Osteoblast (primary cell): Measurements from ENCODE around the gene PRSS23. TPM values are rescaled to one million over a fixed set of nuclear protein-coding genes. Genes with fewer than 3 reads are reported as not detected.

Source experiments
- DNase-seq: peaks from one replicate; pipeline ENCODE4 v3.0.0; 2011; ENCODE audit warnings: low spot score, mixed read lengths; ENCODE audit not compliant: insufficient read length; ENCODE audit errors: missing footprints
- H2AFZ ChIP-seq: 2 replicates; pipeline ENCODE4 v1.6.0; 2011; ENCODE audit warnings: mild to moderate bottlenecking, low read length
- H3K27ac ChIP-seq: 2 replicates; pipeline ENCODE4 v1.5.1; 2011; ENCODE audit warnings: mild to moderate bottlenecking, low read depth, low read length, moderate library complexity
- H3K27me3 ChIP-seq: 2 replicates; pipeline ENCODE4 v1.6.0; 2012; ENCODE audit warnings: mild to moderate bottlenecking, control low read depth, inconsistent platforms, low read length, moderate library complexity; ENCODE audit not compliant: insufficient read depth
- H3K36me3 ChIP-seq: 2 replicates; pipeline ENCODE4 v1.5.1; 2011; ENCODE audit warnings: mild to moderate bottlenecking, low read length, control low read depth, moderate library complexity; ENCODE audit not compliant: insufficient read depth
- H3K4me1 ChIP-seq: 2 replicates; pipeline ENCODE4 v1.5.1; 2011; ENCODE audit warnings: mild to moderate bottlenecking, low read length, control low read depth, moderate library complexity; ENCODE audit not compliant: insufficient read depth
- H3K4me2 ChIP-seq: 2 replicates; pipeline ENCODE4 v1.6.0; 2011; ENCODE audit warnings: mild to moderate bottlenecking, low read length; ENCODE audit not compliant: insufficient read depth
- H3K4me3 ChIP-seq: fragments of 200-600 bp; sonication (generic); 3 replicates; pipeline ENCODE4 v1.5.1; 2012; ENCODE audit warnings: mild to moderate bottlenecking, low read length, inconsistent platforms; ENCODE audit not compliant: insufficient read depth
- H3K79me2 ChIP-seq: 2 replicates; pipeline ENCODE4 v1.6.0; 2012; ENCODE audit warnings: mild to moderate bottlenecking, low read length, control low read depth, inconsistent platforms; ENCODE audit not compliant: insufficient read depth
- H3K9me3 ChIP-seq: 2 replicates; pipeline ENCODE4 v1.5.1; 2011; ENCODE audit warnings: low read depth, low read length, control low read depth
- H4K20me1 ChIP-seq: 2 replicates; pipeline ENCODE4 v1.6.0; 2012; ENCODE audit warnings: mild to moderate bottlenecking, low read length, control low read depth; ENCODE audit not compliant: insufficient read depth
- total RNA-seq: library from RNA; depleted of rRNA; stranded (reverse); fragments of >200 nt; gene quantifications from 2 replicates; pipeline ENCODE4 v1.2.3, GENCODE V29; 2012
- TF ChIP-seq, protein P1 (sequence below): IDR thresholded peaks from 2 replicates; pipeline ENCODE4 v1.5.1; 2011; ENCODE audit warnings: mild to moderate bottlenecking, low read depth, low read length, moderate library complexity; ENCODE audit errors: extremely low read depth

Gene PRSS23
- total RNA-seq, 1 donor = 826 TPM

DNA sequence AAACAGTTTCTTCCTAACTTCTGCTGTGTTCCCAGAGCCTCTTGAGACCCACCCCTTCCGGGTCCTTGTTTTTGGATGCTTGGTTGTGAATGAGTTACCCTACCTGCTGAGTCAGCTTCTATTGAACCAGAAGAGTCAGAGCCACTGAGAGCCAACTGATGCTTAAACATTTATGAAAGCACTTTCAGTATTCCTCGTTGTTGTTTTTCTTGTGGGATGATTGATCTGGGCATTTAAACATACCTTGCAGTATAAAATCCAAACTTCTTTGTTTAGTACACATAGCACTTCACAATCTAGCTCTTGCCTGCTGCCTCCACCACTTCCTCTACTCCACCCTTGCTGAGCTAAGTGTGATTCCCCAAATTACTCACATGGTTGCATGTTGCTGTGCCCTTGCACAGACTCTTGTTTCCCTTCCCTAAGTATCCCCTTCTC, 5.5 kb downstream of the PRSS23 start:
- Histone ChIP-seq H3K4me2 (peak overlapping the region; percentile 92), H3K27ac (peak overlapping the region; percentile 82), H3K27me3 (no peaks in the 10 kb centered on the region), H2AFZ (no peak overlapping the region), H3K4me3 (no peak overlapping the region), H3K4me1 (peaks cover 50% of the 10 kb centered on the region), H4K20me1 (peaks cover 27% of the 10 kb centered on the region), H3K9me3 (no peaks in the 10 kb centered on the region), H3K36me3 (peaks cover 22% of the 10 kb centered on the region), H3K79me2 (peaks cover 86% of the 10 kb centered on the region)
- TF ChIP-seq, protein P1, sequence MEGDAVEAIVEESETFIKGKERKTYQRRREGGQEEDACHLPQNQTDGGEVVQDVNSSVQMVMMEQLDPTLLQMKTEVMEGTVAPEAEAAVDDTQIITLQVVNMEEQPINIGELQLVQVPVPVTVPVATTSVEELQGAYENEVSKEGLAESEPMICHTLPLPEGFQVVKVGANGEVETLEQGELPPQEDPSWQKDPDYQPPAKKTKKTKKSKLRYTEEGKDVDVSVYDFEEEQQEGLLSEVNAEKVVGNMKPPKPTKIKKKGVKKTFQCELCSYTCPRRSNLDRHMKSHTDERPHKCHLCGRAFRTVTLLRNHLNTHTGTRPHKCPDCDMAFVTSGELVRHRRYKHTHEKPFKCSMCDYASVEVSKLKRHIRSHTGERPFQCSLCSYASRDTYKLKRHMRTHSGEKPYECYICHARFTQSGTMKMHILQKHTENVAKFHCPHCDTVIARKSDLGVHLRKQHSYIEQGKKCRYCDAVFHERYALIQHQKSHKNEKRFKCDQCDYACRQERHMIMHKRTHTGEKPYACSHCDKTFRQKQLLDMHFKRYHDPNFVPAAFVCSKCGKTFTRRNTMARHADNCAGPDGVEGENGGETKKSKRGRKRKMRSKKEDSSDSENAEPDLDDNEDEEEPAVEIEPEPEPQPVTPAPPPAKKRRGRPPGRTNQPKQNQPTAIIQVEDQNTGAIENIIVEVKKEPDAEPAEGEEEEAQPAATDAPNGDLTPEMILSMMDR = no peak
- DNase-seq = no peak

DNA sequence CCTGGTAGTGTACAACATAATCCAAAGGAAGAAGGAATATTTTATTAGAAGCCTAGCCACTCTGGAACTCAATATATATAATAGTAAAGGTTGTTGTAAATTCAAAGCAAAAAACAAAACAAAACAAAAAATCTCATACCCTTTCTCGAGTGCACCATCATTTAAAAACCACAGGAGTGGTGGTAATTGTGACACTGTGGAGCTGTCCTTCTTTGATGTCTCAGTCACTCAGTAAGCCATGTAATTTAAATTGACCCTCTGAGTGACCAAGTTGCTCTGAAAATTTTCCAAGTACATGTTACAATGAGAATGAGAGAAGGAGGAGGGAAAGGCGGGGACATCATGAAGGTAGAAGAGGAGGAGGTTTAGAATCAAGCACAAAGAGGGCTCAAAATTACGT, 6.6 kb downstream of the PRSS23 start:
- no peaks in the 10 kb centered on the region for H3K9me3 ChIP-seq
- peaks cover 83% of the 10 kb centered on the region for H3K79me2 ChIP-seq
- H3K27me3 ChIP-seq = no peaks in the 10 kb centered on the region
- peaks cover 25% of the 10 kb centered on the region for H4K20me1 ChIP-seq
- no peak for DNase-seq
- no peak overlapping the region for H3K27ac ChIP-seq
- no peak overlapping the region for H3K4me2 ChIP-seq
- no peak overlapping the region for H2AFZ ChIP-seq
- TF ChIP-seq, protein P1 = no peak
- peaks cover 53% of the 10 kb centered on the region for H3K4me1 ChIP-seq
- H3K36me3 ChIP-seq = peaks cover 22% of the 10 kb centered on the region
- no peak overlapping the region for H3K4me3 ChIP-seq

DNA sequence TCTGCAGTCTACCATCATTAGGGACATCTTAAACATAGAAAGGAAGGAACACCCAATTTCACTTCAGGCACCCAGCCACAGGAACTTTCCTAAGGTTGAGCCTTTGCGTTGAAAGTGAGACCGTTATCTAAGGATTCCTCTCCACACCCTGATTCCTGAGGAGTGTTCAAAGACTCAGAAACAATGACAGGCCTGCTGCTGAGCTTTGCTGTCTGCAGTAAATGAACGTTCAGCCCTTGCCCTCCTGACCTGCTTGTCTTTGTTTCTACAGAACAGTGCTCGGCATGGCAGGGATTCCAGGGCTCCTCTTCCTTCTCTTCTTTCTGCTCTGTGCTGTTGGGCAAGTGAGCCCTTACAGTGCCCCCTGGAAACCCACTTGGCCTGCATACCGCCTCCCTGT, 7.0 kb downstream of the PRSS23 start:
- TF ChIP-seq, protein P1 = no peak
- no peak overlapping the region for H3K4me2 ChIP-seq
- H3K4me3 ChIP-seq = no peak overlapping the region
- H3K36me3 ChIP-seq = peaks cover 22% of the 10 kb centered on the region
- H3K27me3 ChIP-seq = no peaks in the 10 kb centered on the region
- peaks cover 82% of the 10 kb centered on the region for H3K79me2 ChIP-seq
- peaks cover 25% of the 10 kb centered on the region for H4K20me1 ChIP-seq
- no peaks in the 10 kb centered on the region for H3K9me3 ChIP-seq
- H2AFZ ChIP-seq = no peak overlapping the region
- no peak overlapping the region for H3K27ac ChIP-seq
- peaks cover 52% of the 10 kb centered on the region for H3K4me1 ChIP-seq
- no peak for DNase-seq

DNA sequence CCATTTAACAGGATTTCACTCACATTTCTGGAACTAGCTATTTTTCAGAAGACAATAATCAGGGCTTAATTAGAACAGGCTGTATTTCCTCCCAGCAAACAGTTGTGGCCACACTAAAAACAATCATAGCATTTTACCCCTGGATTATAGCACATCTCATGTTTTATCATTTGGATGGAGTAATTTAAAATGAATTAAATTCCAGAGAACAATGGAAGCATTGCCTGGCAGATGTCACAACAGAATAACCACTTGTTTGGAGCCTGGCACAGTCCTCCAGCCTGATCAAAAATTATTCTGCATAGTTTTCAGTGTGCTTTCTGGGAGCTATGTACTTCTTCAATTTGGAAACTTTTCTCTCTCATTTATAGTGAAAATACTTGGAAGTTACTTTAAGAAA, 9.2 kb downstream of the PRSS23 start:
- TF ChIP-seq, protein P1 = no peak
- no peak for DNase-seq
- Histone ChIP-seq H3K79me2 (peaks cover 69% of the 10 kb centered on the region), H3K36me3 (peaks cover 22% of the 10 kb centered on the region), H4K20me1 (peaks cover 15% of the 10 kb centered on the region), H3K4me1 (peaks cover 31% of the 10 kb centered on the region), H3K9me3 (no peaks in the 10 kb centered on the region), H3K4me3 (no peak overlapping the region), H2AFZ (no peak overlapping the region), H3K4me2 (no peak overlapping the region), H3K27ac (no peak overlapping the region), H3K27me3 (no peaks in the 10 kb centered on the region)
